GM19395 (cell line): ENCODE data around the gene SLC35E1.
A peak's percentile ranks its signal among the peaks of the same experiment; 100 is the strongest.

Source experiments
- ATAC-seq: cut with Tn5 transposase; IDR thresholded peaks from one replicate; pipeline ENCODE4 v1.9.1; 2021; ENCODE audit warnings: mild to moderate bottlenecking, moderate library complexity; ENCODE audit not compliant: unreplicated experiment

SLC35E1 gene

DNA sequence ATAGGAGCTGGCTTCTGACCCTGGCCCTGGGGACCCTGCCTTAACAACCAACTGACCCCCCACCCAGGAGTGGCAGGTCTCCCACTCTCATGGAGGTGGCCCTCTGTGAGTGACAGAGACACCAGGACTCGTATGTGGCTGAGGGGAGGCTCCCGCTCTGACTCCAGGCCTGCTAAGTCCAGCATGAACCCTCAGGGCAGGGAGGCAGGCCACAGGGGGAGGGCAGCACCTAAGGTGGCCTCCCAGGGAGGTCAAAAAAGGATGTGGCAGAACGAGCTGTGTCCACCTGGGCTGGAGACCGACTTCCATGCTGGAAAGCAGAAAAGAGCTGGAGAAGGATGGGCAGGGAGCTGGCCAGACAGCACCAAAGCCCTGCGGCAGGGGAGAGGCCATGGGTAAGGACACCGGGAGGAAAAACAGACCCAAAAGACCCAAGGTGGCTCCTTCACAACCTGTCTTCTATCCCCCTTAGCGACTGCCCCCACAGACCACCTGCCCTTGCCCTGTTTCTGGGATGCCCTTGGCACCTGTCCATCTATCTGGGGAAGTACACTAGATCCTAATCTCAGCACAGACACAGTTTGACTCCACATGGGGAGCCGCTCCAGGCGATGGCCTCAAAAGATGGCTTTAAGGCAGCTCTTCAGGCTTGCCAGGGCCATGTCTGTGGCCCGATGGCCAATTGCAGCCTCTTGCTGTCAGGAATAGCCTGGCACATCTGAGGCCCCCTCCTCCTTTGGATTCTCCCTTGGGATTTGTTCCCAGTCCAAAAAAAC is 10.5 kb upstream of the SLC35E1 start:
- ATAC-seq, result no peak

DNA sequence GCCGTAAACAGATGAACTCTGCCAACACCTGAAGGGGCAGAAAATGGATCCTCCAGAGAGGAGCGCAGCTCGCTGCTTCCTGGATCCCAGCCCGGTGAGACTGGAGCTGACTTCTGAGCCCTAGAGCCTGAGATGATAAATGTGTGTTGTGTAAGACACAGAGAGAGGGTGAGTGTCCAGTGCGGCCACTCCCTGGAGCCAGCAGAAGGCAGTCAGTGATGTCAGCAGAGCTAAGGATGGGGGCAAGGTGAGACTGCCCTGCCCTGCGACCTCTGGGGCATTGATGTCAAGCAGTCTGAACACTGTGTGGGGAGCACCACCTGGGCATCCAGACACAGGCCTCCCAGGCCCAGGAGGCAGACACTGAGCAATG is 9.7 kb upstream of the SLC35E1 start:
- ATAC-seq, result no peak

DNA sequence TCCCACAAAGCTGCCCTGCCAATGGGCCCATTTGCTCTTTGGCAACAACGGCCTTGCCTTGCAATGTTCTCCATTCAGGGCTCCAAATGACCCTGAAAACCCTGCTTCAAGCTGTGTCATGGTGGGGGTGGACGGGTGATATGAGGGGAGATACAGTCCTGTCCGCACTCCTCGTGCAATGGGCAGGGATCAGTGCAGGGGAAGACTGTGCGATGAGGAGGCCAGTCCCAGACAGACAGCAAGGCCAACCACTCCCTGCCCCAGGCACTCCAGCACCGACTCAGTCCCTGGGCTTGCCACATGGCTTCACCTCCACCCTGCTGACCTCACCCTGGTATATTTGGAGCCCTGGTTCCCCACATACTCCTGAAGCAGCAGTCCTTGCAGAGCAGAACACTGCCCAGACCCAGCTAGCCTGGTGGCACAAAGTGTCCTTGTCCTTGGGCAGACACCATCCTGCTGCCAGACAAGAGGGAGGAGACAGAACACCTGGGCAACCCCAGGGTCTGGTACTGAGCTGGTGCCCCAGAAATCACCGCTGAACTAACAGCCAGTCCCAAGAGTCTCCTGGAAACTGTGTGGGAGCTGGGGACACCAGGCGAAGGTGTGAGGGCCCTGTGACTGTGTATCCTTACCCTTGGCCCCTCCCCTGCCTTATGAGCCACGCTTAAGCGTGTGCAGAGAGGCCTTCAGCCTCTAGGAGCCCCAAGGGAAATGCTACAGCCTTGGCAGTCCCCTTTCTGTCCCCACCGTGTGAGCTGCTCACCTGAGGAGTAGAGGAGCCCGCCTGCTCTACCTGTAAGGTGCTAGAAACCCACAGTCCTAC is 9.1 kb upstream of the SLC35E1 start:
- ATAC-seq, result no peak

DNA sequence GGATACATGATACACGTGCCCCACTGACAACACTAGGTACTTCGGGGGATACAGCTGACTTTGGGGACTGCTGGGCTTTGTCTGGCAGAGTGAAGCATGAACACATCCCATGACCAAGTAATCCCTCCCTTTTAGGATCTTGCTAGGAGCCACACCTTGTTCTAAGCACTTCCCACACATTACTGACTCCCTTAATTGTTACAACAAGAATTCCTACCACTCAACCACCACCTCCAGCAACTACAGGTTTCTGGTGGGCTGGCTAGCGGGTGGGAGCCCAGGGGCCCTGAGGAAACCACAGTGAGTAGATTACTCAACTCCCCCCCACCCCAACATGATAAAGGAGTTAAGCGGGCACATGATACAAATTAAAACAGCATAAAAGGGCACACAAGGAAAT is 7.2 kb upstream of the SLC35E1 start:
- no peak for ATAC-seq

DNA sequence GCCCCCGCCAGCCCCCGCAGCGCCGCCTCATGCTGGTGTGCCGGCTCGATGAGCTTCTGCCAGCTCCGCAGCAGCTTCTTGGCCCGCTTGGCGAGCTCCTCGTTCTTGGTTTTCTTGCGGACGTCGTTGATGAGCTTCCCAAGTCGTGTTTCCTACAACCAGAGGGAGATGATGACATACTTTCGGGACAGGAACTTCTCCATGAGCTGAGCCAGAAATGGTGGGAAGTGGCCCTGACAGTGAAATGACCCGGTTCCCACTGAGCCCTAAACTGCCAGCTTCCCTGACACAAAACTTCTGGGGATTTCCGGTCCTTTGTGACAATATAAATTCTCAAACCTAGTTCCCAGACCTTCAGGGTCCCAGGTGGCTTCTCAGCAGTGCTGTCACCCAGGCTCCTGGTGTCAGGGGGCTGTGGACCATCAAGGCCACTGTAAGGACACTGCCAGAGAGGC is 5.3 kb upstream of the SLC35E1 start:
- no peak for ATAC-seq

DNA sequence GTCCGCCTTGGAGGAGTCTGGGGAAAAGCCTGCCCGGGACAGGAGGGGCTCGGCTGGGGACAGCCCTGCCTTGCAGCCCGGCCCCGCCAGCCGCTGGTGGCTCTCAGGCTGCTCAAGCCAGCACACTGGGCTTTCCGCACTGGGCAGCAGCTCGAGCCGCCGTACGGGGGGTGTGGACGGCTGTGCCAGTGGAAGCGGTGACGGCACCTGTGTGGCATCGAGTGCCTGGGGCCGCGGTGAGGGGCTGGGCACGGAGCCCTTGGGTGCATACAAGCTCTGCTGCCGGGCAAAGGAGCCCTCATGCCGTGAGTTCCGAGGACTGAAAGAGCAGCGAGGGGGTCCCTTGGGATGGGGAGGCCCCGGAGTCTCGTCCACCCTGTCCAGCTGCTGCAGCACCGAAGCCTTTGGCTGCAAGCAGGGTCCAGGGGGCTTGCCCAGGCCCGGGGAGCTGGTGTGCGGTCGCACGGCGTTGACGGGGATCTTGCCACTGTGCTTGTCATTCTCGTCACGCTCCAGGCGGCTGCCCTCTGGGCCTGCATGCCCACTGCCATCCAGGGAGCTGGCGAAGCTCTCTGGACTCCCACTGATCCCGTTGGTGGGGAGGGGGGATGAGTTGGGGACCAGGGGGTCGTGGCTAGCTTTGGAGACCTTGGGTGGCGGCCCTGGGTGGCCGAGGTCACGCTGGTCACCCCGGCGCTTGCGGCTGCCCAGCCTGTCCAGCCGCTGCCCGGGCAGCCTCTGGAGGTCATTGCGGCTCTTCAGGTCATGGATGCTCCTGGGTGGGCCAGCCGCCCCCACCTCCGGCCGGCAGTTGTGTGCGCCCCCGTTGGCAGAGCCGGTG is 4.7 kb upstream of the SLC35E1 start:
- ATAC-seq, result no peak

DNA sequence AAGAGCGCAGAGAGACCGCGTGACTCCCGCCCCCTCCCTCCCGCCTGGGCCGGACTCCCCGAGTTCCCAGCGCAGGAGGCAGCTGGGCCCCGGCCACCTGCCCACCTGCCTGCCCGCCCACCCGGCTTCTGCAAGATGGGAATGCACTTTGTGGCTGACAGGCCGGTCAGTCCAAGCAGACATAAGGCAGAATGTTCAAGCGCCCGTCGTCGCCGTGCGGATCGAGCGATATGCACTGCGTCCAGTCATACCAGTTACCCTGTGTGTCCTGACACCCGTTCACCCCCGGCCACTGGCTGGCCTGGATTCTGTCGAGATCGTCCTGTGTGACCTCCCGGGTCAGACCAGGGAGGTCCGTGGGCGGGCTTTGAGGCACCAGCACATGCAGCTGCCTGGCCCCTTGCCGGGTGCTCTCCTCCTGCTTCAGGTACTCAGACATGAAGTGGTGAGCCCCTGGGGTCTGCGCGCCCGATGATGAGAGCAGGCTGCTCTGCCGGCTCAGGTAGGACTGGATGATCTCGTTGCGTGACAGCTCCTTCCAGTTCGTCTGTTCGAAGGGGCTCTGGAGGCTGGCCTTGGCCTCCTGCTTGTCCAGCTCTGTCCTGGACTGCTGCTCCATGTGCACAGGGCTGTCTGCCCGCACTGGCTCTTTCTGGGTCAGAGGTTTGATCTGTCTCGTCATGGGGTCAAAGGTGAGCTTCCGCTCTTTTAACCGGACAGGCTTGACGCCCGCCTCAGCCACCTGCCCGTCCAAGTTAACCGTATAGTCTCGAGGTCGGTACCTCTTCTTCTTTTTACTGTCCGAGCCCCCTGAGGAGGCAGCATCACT is 3.9 kb upstream of the SLC35E1 start:
- no peak for ATAC-seq

DNA sequence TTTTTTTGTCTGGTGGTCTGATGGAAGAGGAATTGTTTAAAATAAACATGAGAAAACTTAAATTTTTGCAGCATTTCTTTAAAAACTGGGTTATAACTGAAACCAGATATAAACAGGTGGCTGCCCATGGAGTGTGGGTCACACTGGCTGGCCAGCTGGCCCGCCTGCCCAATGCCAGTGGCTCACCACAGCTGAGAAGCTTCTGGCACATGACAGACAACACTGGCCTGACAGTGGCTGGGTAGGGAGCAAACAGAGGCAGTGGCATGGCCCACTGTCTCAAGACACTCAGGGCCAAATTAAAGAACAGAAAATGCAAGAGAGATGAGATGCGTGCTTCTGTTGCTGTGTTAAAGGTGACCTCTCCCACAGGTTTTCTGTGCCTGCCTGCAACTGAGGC is 3.1 kb upstream of the SLC35E1 start:
- no peak for ATAC-seq

DNA sequence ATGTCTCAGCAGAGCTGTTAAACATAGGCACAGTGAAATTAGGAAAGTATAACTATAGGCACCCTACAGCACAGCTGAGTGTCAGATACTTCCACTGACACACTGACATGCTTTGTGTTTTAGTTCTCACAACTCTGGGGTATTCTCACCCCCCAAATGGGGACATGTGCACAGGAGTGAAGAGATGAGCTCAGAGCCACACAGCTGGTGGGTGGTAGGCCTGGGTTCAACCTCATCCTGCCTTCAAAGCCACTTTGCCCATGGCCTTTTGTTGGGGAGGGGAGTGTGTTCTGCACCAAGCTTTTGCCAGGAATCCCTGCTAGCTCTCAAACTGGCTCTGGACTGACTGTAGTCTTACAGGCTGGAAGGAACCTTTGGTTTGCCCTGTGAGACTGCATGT is 1.7 kb upstream of the SLC35E1 start:
- ATAC-seq, result no peak

DNA sequence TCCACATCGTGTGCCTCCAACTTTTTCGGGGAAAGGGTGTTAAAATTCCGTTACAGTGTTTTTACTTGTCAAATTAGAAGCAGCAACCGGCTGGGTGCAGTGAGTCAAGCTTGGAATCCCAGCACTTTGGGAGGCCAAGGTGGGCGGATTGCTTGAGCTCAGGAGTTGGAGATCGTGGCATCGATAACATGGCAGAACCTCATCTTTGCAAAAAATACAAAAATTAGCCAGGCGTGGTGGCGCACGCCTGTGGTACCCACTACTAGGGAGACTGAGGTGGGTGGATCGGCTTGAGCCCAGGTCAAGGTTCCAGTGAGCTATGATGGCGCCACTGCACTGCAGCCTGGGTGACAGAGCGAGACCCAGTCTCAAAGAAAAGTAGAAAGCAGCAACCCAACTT is 1.1 kb upstream of the SLC35E1 start:
- ATAC-seq, result no peak

DNA sequence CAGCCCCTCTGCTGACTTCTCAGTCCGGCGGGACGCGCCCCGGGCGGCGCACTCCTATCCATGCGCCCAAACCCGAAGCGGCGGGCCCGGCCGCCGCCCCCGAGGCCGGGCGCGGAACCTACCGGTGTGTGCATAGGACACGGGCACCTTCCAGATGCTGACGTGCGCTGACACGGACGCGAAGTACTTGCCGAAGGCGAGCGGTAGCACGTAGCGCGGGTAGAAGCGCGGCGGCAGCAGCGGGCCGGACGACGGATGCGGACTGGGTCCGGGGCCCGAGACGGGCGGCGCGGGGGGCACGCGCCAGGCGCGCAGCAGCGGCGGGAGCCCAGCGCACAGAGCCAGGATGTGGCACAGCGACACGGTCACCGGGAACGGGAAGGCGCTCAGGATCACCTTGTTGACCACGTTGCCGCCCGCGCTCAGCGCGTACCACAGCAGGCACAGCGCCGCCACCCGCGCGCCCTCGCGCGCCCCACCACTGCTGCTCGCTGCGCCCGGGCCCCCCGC is 338 bp downstream of the SLC35E1 start:
- peak; percentile 37 for ATAC-seq

DNA sequence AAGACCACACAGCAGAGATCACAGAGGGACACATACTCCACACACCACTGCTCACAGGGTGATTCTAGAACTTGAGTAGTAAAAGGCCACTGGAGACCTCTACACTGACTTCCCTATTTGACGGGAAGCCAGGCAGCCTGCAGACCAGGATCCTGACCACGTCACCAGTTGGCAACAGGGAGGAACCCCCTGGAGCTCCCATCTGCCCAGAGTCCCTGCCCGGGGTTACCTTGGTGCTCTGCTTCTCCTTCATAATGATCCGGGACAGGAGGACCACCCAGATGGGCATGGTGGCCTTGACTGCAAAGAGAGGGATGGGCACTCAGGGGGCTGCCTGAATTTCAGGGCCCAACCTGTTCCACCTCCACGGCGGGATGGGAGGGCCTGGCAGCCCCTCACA is 932 bp downstream of the SLC35E1 start:
- ATAC-seq, result no peak

DNA sequence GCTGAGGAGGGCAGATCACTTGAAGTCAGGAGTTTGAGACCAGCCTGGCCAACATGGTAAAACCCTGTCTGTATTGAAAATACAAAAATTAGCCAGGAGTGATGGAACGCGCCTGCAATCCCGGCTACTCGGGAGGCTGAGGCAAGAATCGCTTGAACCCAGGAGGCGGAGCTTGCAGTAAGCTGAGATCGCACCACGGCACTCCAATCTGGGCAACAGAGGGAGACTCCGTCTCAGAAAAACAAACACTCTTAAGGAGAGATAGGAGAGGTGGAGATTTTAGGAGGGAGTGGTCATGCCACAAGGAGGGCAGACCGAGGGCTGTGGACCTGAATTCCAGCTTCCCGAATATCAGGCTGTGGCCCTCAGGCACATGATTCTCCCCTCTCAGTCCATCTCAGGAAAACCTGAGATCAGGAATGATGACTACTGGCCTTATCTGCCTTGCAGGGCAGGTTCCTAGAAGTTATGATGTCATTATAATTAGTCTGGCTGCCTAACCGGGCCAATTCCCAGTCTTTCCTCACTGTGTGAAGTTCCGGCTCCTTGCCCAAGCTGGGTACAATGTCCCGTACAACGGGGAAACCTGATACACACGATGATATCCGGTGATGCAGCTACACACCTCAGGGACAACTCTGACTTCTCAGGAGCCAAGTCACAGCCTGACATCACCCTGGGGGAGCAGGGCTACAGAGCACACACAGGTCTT is 2.5 kb downstream of the SLC35E1 start:
- no peak for ATAC-seq

DNA sequence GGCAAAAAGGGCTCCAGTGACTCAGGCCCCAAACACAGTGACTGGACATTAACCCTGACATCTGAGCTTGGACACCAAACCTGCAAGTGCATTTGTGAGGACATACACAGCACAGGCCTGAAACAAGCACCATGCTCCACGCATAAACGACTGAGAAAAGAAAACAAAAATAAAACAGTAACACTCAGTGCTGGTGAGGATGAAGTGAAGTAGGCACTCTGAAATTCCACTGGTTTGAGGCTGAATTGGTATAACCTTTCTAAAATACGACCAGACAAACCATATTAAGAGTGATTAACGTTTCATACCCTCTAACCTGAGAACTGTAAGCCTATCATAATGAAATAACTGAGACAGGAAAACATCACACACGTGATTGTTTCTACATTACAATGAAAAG is 5.5 kb downstream of the SLC35E1 start:
- no peak for ATAC-seq

DNA sequence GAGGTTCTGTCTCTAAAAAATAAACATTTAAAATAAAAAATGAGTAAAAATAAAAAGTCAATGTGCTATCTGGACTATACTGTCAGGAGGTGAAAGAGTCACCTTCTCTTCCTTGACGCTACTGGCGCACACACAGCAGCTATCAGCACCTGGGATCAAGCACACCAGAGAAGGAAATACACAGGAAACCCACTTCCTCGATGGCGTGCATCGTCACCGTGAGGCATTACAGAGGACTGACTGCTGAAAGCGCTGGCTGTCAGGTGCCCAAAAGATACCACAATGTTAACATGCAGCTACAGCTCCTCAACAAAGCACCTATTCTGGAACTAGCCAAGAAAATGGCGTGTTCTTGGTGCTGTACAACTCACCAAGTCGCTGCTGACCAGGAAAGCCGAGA is 6.1 kb downstream of the SLC35E1 start:
- no peak for ATAC-seq

DNA sequence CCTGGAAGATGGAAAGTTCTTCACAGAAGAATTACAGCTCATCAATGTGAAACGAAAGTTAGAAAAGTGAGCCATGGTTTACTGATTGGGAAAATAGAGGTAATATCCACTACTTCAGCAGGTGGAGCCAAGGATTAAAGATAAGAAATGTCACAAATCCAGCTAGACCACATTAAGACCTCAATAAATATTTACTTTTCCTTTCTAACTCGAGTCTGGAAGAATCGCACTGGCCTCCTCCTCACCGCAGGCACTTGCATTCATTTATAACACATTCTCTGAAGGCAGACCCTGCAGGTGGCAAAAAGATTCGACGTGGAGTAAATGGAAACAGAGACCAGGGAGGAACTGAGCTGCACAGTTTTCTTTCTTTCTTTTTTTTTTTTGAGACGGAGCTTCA is 7.4 kb downstream of the SLC35E1 start:
- ATAC-seq, result no peak

DNA sequence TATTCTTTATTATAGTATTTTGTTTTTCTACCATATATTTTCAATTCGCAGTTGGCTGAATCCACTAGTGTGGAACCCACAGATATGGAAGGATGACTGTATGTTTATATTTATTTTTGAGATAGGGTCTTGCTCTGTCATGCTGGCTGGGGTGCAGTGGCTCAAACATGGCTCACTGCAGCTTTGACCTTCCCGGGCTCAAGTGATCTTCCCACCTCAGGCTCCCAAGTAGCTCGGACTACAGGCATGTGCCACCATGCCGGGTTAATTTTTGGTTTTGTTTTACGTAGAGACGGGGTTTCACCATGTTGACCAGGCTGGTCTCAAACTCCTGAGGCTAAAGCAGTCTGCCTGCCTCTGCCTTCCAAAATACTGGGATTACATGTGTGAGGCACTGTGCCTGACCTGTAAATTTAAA is 9.6 kb downstream of the SLC35E1 start:
- no peak for ATAC-seq

DNA sequence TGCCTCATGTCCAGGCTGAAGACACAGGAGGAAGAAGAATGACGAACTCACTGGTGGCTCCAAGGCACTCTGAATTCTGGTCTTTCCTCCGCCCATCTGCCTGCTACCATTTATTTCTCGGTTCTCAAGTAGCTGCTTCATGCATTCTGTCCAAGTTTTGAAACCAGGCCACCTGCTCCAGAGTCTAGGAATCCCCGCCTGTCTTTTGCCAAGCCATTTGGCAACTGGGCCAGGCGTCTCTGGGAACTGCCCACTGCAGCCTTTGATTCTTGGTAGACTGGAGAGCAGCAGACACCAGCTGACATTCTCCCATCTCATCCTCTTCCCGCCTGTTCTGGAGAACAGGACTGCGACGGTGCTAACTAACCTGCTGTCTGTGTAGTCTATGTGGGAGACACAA is 10.8 kb downstream of the SLC35E1 start:
- ATAC-seq, result no peak

DNA sequence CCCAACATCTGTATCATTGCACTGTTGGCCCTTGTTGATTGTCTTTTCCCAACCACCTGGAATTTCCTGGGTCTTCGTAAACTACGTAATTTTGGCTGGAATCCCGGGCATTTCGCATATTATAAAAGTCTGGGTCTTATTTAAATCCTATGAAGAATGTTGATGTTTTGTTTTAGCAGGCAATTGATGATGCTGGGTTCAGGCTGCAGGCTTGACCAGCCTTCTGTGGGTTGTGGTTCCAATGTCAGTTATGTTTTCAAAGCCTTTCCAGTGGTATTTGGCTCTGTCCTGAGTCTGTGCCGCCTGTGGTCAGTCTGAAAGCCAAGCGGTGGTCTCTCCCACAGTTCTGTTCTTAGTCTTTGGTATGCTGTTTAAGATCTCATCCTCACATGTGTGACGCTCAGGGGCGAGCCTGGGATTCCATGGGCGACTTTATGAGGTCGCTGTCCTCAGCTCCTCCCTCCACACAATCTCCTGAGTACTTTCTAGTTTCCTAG is 12.4 kb downstream of the SLC35E1 start:
- ATAC-seq, result no peak

DNA sequence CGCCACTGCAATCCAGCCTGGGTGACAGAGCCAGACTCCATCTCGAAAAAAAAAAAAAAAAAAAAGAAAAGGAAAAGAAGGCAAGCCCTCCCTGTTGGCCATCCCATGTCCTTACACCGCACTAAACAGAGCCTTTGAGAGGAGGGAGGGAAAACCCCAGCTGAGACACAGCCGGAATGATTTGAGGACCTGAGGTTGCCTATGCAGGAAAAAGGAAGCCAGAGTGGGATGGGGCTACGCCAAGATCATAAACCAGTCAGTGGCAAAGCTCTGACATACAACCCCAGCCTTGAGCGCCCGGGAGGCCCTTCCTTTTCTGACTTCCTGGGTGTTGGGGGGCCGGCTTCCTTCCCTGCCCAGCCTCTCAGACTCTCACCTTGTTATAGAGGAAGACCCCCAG is 17.4 kb downstream of the SLC35E1 start:
- no peak for ATAC-seq
